ENCODE data around the gene TRABD2B. TPM values are rescaled to one million over a fixed set of nuclear protein-coding genes. Genes with fewer than 3 reads are reported as not detected.

TRABD2B gene
- polyA plus RNA-seq, 1 of the 3 experiments (the other 2 are of a cell fraction), result 0.03 TPM

DNA sequence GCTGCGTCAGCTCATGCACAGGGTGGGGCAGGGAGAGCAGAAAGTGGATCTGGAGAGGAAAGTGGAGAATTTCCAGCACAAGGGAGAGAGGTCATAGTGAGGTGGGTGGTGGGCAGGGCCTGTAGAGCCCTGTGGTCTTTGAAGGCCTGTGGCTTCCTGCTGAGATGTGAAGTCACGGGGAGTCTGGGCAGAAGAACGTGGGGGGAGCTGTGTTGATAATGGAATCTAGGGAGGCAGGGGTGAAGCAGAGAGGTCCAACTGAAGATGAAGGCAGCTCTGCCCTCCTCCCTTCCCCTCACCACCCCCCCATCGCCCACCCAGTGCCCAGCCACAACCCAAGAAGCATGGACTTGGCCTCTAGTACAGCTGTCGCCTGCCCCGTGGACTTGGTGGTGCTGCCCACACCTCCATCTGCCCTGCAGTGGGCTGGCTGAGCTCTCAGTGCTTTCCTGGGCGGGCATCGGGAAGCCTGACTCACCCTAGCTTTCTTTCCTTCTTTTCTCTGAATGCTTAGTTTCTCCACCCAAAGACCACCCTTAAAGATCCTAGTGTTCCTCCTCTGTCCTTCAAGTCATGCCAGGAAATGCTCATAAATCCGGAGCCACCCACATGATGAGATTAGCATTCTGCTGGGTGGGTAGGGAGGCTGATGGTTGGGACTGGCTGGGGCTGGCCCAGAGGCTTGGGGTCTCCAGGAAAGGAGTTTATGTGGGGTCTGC is 186.1 kb downstream of the TRABD2B start:
- H3K4me1 ChIP-seq (ENCODE audit: control insufficient read depth in 1 of 2, insufficient read depth in 2 of 2, low read depth in 1 of 2, low read length in 1 of 2), result peaks cover 0 to 7% of the 10 kb centered on the region in 2 experiments; a peak in 2 of 4 replicates
- no peak overlapping the region for H3K27ac ChIP-seq (ENCODE audit: low read depth in 2 of 2, low read length in 1 of 2)
- TF ChIP-seq NRF1 (IDR thresholded peaks at IDR 0.05; ENCODE audit: low read depth, low read length) (no peak), EZH2phosphoT487 (IDR thresholded peaks at IDR 0.05; ENCODE audit: borderline replicate concordance, low read depth) (no peak), RCOR1 (IDR thresholded peaks at IDR 0.05; ENCODE audit: low read length) (no peak), RFX5 (IDR thresholded peaks at IDR 0.05; ENCODE audit: low read length) (no peak), YY1 (IDR thresholded peaks at IDR 0.05; ENCODE audit: low read depth) (no peak), TEAD4 (IDR thresholded peaks at IDR 0.05; ENCODE audit: borderline replicate concordance, insufficient read depth) (no peak), EP300 (IDR thresholded peaks at IDR 0.05; ENCODE audit: borderline replicate concordance in 1 of 2, low read depth in 1 of 2, low read length in 1 of 2) (no peak), GABPA (IDR thresholded peaks at IDR 0.05; ENCODE audit: low read depth) (no peak), FOSL2 (IDR thresholded peaks at IDR 0.05; ENCODE audit: borderline replicate concordance, low read depth) (no peak), MXI1 (IDR thresholded peaks at IDR 0.05; ENCODE audit: low read depth, low read length) (no peak), TAF1 (IDR thresholded peaks at IDR 0.05; ENCODE audit: borderline replicate concordance, low read depth, low read length) (no peak), TCF12 (IDR thresholded peaks at IDR 0.05) (no peak)
- TF ChIP-seq, protein P1, sequence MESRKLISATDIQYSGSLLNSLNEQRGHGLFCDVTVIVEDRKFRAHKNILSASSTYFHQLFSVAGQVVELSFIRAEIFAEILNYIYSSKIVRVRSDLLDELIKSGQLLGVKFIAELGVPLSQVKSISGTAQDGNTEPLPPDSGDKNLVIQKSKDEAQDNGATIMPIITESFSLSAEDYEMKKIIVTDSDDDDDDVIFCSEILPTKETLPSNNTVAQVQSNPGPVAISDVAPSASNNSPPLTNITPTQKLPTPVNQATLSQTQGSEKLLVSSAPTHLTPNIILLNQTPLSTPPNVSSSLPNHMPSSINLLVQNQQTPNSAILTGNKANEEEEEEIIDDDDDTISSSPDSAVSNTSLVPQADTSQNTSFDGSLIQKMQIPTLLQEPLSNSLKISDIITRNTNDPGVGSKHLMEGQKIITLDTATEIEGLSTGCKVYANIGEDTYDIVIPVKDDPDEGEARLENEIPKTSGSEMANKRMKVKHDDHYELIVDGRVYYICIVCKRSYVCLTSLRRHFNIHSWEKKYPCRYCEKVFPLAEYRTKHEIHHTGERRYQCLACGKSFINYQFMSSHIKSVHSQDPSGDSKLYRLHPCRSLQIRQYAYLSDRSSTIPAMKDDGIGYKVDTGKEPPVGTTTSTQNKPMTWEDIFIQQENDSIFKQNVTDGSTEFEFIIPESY (IDR thresholded peaks at IDR 0.05; ENCODE audit: borderline replicate concordance, low read depth), result no peak
- TF ChIP-seq, protein P2, sequence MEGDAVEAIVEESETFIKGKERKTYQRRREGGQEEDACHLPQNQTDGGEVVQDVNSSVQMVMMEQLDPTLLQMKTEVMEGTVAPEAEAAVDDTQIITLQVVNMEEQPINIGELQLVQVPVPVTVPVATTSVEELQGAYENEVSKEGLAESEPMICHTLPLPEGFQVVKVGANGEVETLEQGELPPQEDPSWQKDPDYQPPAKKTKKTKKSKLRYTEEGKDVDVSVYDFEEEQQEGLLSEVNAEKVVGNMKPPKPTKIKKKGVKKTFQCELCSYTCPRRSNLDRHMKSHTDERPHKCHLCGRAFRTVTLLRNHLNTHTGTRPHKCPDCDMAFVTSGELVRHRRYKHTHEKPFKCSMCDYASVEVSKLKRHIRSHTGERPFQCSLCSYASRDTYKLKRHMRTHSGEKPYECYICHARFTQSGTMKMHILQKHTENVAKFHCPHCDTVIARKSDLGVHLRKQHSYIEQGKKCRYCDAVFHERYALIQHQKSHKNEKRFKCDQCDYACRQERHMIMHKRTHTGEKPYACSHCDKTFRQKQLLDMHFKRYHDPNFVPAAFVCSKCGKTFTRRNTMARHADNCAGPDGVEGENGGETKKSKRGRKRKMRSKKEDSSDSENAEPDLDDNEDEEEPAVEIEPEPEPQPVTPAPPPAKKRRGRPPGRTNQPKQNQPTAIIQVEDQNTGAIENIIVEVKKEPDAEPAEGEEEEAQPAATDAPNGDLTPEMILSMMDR (IDR thresholded peaks at IDR 0.05), result no peak
- TF ChIP-seq, protein P3, sequence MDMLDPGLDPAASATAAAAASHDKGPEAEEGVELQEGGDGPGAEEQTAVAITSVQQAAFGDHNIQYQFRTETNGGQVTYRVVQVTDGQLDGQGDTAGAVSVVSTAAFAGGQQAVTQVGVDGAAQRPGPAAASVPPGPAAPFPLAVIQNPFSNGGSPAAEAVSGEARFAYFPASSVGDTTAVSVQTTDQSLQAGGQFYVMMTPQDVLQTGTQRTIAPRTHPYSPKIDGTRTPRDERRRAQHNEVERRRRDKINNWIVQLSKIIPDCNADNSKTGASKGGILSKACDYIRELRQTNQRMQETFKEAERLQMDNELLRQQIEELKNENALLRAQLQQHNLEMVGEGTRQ (IDR thresholded peaks at IDR 0.05; ENCODE audit: borderline replicate concordance, low read depth, low read length), result no peak
- TF ChIP-seq, protein P4, sequence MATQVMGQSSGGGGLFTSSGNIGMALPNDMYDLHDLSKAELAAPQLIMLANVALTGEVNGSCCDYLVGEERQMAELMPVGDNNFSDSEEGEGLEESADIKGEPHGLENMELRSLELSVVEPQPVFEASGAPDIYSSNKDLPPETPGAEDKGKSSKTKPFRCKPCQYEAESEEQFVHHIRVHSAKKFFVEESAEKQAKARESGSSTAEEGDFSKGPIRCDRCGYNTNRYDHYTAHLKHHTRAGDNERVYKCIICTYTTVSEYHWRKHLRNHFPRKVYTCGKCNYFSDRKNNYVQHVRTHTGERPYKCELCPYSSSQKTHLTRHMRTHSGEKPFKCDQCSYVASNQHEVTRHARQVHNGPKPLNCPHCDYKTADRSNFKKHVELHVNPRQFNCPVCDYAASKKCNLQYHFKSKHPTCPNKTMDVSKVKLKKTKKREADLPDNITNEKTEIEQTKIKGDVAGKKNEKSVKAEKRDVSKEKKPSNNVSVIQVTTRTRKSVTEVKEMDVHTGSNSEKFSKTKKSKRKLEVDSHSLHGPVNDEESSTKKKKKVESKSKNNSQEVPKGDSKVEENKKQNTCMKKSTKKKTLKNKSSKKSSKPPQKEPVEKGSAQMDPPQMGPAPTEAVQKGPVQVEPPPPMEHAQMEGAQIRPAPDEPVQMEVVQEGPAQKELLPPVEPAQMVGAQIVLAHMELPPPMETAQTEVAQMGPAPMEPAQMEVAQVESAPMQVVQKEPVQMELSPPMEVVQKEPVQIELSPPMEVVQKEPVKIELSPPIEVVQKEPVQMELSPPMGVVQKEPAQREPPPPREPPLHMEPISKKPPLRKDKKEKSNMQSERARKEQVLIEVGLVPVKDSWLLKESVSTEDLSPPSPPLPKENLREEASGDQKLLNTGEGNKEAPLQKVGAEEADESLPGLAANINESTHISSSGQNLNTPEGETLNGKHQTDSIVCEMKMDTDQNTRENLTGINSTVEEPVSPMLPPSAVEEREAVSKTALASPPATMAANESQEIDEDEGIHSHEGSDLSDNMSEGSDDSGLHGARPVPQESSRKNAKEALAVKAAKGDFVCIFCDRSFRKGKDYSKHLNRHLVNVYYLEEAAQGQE (IDR thresholded peaks at IDR 0.05; ENCODE audit: low read depth, low read length), result no peak
- TF ChIP-seq, protein P5, sequence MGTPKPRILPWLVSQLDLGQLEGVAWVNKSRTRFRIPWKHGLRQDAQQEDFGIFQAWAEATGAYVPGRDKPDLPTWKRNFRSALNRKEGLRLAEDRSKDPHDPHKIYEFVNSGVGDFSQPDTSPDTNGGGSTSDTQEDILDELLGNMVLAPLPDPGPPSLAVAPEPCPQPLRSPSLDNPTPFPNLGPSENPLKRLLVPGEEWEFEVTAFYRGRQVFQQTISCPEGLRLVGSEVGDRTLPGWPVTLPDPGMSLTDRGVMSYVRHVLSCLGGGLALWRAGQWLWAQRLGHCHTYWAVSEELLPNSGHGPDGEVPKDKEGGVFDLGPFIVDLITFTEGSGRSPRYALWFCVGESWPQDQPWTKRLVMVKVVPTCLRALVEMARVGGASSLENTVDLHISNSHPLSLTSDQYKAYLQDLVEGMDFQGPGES (IDR thresholded peaks at IDR 0.05; ENCODE audit: low read depth, low read length), result no peak
- TF ChIP-seq, protein P6, sequence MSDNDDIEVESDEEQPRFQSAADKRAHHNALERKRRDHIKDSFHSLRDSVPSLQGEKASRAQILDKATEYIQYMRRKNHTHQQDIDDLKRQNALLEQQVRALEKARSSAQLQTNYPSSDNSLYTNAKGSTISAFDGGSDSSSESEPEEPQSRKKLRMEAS (IDR thresholded peaks at IDR 0.05; ENCODE audit: low read depth), result no peak
- H3K36me3 ChIP-seq (replicated peaks in 1 of 2; ENCODE audit: control insufficient read depth in 1 of 2, insufficient read depth in 2 of 2, low read length in 1 of 2), result no peaks in the 10 kb centered on the region
- H3K79me2 ChIP-seq (ENCODE audit: insufficient read depth), result no peaks in the 10 kb centered on the region
- ChIA-PET CTCF (interaction anchor here (0.9 to 1.1 kb wide), 2 partner anchors 73 to 379 kb away, joined by 3 to 5 read pairs; no protein-coding TSS in a partner anchor), POLR2A (no interaction called here)
- no peak for DNase-seq
- no peaks in the 10 kb centered on the region for H4K20me1 ChIP-seq (ENCODE audit: insufficient read depth)
- no peak overlapping the region for H3K4me2 ChIP-seq
- H3K27me3 ChIP-seq (ENCODE audit: insufficient read depth), result no peaks in the 10 kb centered on the region
- no peaks in the 10 kb centered on the region for H3K9me3 ChIP-seq
- no peak overlapping the region for H2AFZ ChIP-seq (ENCODE audit: low read depth)
- no peaks in the 10 kb centered on the region for H3K9me2 ChIP-seq
- no peak overlapping the region for H3K9ac ChIP-seq
- H3K4me3 ChIP-seq (ENCODE audit: low read depth in 2 of 2, low read length in 1 of 2), result no peak overlapping the region
- 61% methylated on average over 6 of the region's 9 CpGs for WGBS (ENCODE audit: low lambda C conversion rate)
- no peaks in the 10 kb centered on the region for H3F3A ChIP-seq (replicated peaks; ENCODE audit: insufficient read depth)

Measured in SK-N-SH (cell line).